HCEC 1CT (cell line): ENCODE data around the gene KNDC1.
"Not testable (repeated sequence)": the region's sequence is repeated elsewhere in the genome, so short reads cannot be mapped to it uniquely, and the experiment has no call there.

Experiments
- DNase-seq: peaks from one replicate; pipeline ENCODE4 v3.0.0-alpha.2; 2017

Gene KNDC1

GRCh38 chr10:133227256-133227655 lies 67.2 kb downstream of the KNDC1 start:
- DNase-seq, result no peak

GRCh38 chr10:133229265-133230043 lies 69.4 kb downstream of the KNDC1 start:
- no peak for DNase-seq

GRCh38 chr10:133230044-133230361 lies 70.0 kb downstream of the KNDC1 start, which contains the start of gene UTF1:
Gene UTF1, plus strand, starts transcription at chr10:133230217. Its CDS starts 72 bp downstream, at chr10:133230289.
- no peak for DNase-seq

GRCh38 chr10:133230387-133231195 lies 70.6 kb downstream of the KNDC1 start:
- DNase-seq, result no peak

- DNase-seq, result no peak
Measured at GRCh38 chr10:133231244-133231945, 71.4 kb downstream of the KNDC1 start.

GRCh38 chr10:133231946-133232574 lies 72.0 kb downstream of the KNDC1 start:
- no peak for DNase-seq

- not testable (repeated sequence) for DNase-seq
Measured at GRCh38 chr10:133234796-133235195, 74.8 kb downstream of the KNDC1 start.

GRCh38 chr10:133235265-133235855 lies 75.3 kb downstream of the KNDC1 start:
- no peak for DNase-seq

- no peak for DNase-seq
Measured at GRCh38 chr10:133235932-133236331, 75.9 kb downstream of the KNDC1 start.

- no peak for DNase-seq
Measured at GRCh38 chr10:133236401-133237240, 76.6 kb downstream of the KNDC1 start.

- no peak for DNase-seq
Measured at GRCh38 chr10:133237241-133237587, 77.2 kb downstream of the KNDC1 start.

GRCh38 chr10:133237588-133238465 lies 77.8 kb downstream of the KNDC1 start, which contains the start of gene VENTX:
Gene VENTX, plus strand, starts transcription at chr10:133237855. Its CDS starts 60 bp downstream, at chr10:133237915.
- no peak for DNase-seq

- no peak for DNase-seq
Measured at GRCh38 chr10:133238466-133238804, 78.4 kb downstream of the KNDC1 start.

GRCh38 chr10:133239990-133240389 lies 80.0 kb downstream of the KNDC1 start:
- DNase-seq, result no peak

GRCh38 chr10:133241501-133242205 lies 81.6 kb downstream of the KNDC1 start:
- DNase-seq, result no peak

GRCh38 chr10:133242611-133243356 lies 82.8 kb downstream of the KNDC1 start:
- DNase-seq, result no peak

GRCh38 chr10:133243593-133243992 lies 83.6 kb downstream of the KNDC1 start:
- no peak for DNase-seq

- DNase-seq, result no peak
Measured at GRCh38 chr10:133245439-133246235, 85.6 kb downstream of the KNDC1 start.
